ENCODE measurements around the gene CRHR1. TPM values are rescaled to one million over a fixed set of nuclear protein-coding genes. Genes with fewer than 3 reads are reported as not detected.

The CRHR1 gene
- total RNA-seq, 1 experiment from 2014 or later = 0.15 TPM

DNA sequence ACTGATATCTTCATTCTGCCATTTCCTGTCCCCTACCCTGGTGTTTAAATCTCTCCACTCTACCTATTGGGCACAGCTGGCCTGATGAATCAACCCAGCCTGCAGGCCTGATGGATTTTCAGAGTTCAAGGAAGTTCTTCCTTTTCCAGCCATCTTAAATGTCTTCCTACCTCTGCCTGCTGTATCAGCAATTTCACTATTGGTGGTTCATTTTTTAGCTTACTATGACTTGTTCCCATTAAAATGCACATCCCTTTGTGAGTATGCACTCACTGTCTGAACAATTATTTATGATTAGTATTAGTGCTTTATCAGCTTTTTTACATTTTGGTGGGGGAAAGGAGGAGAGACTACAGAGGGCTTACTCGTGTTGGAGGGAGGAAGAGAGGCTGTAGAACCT is 48.6 kb upstream of the CRHR1 start:
- DNase-seq (ENCODE audit: low read depth, low spot score) (no peak), ATAC-seq (no peak)
- Histone ChIP-seq H3K4me3 (ENCODE audit: low read depth in 2 of 2, low read length in 2 of 2) (no peak overlapping the region), H3K9me3 (ENCODE audit: control insufficient read depth, insufficient read depth, low read depth, low read length) (no peaks in the 10 kb centered on the region), H3K27me3 (ENCODE audit: control insufficient read depth, insufficient read depth, low read length) (peaks cover 3% of the 10 kb centered on the region; the same call in 1 of the 2 replicates), H3K27ac (ENCODE audit: low read length) (no peak overlapping the region), H3K4me1 (ENCODE audit: control insufficient read depth, insufficient read depth, low read length) (no peaks in the 10 kb centered on the region), H3K36me3 (ENCODE audit: control insufficient read depth, insufficient read depth, low read length) (no peaks in the 10 kb centered on the region)
- TF ChIP-seq, protein P1, sequence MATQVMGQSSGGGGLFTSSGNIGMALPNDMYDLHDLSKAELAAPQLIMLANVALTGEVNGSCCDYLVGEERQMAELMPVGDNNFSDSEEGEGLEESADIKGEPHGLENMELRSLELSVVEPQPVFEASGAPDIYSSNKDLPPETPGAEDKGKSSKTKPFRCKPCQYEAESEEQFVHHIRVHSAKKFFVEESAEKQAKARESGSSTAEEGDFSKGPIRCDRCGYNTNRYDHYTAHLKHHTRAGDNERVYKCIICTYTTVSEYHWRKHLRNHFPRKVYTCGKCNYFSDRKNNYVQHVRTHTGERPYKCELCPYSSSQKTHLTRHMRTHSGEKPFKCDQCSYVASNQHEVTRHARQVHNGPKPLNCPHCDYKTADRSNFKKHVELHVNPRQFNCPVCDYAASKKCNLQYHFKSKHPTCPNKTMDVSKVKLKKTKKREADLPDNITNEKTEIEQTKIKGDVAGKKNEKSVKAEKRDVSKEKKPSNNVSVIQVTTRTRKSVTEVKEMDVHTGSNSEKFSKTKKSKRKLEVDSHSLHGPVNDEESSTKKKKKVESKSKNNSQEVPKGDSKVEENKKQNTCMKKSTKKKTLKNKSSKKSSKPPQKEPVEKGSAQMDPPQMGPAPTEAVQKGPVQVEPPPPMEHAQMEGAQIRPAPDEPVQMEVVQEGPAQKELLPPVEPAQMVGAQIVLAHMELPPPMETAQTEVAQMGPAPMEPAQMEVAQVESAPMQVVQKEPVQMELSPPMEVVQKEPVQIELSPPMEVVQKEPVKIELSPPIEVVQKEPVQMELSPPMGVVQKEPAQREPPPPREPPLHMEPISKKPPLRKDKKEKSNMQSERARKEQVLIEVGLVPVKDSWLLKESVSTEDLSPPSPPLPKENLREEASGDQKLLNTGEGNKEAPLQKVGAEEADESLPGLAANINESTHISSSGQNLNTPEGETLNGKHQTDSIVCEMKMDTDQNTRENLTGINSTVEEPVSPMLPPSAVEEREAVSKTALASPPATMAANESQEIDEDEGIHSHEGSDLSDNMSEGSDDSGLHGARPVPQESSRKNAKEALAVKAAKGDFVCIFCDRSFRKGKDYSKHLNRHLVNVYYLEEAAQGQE (IDR thresholded peaks at IDR 0.05; ENCODE audit: insufficient read depth in 1 of 2, low read depth in 2 of 2, low read length in 1 of 2) = no peak
- TF ChIP-seq POLR2AphosphoS5 (IDR thresholded peaks at IDR 0.05; ENCODE audit: low read depth, low read length) (no peak), SIN3A (IDR thresholded peaks at IDR 0.05; ENCODE audit: borderline replicate concordance, insufficient read depth, low read depth, low read length) (no peak), TCF7L2 (IDR thresholded peaks at IDR 0.05; ENCODE audit: low read depth, low read length) (no peak)
- TF ChIP-seq, protein P2, sequence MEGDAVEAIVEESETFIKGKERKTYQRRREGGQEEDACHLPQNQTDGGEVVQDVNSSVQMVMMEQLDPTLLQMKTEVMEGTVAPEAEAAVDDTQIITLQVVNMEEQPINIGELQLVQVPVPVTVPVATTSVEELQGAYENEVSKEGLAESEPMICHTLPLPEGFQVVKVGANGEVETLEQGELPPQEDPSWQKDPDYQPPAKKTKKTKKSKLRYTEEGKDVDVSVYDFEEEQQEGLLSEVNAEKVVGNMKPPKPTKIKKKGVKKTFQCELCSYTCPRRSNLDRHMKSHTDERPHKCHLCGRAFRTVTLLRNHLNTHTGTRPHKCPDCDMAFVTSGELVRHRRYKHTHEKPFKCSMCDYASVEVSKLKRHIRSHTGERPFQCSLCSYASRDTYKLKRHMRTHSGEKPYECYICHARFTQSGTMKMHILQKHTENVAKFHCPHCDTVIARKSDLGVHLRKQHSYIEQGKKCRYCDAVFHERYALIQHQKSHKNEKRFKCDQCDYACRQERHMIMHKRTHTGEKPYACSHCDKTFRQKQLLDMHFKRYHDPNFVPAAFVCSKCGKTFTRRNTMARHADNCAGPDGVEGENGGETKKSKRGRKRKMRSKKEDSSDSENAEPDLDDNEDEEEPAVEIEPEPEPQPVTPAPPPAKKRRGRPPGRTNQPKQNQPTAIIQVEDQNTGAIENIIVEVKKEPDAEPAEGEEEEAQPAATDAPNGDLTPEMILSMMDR (IDR thresholded peaks at IDR 0.05) = no peak
- ChIA-PET POLR2A (no interaction called here), CTCF (no interaction called here)
- in situ Hi-C loops (cut with HindIII; ENCODE audit: low pct_unique_long_range_greater_than_20kb, low sequenced_read_pairs) (no loop called here), intact Hi-C loops (cut with micrococcal nuclease; ENCODE audit: unreplicated experiment) (no loop called here)
- BruUV-seq (replicated peaks) = no TSS peak

DNA sequence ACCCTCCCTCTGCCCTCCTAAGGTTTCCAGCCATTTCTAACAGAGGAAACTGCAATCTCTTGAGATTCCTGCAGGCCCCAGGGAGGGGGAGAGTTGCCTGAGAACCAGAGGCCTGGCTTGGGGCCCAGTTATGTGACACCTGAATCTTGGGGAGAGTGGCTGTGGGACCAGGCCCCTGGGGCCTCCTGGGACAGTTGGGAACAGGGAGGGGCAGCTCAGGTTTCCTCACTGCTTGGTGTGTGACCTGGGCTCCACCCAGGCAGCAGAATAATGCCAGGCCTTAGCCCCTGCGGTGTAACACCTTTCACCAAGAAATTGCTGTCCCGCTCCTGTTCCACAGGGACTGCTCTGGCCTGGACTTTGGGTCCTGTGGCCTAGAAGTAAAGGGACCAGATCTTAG is 44.3 kb upstream of the CRHR1 start:
- ATAC-seq (no peak), DNase-seq (ENCODE audit: low read depth, low spot score) (no peak)
- ChIA-PET POLR2A (no interaction called here), CTCF (no interaction called here)
- Histone ChIP-seq H3K27ac (ENCODE audit: low read length) (no peak overlapping the region), H3K4me1 (ENCODE audit: control insufficient read depth, insufficient read depth, low read length) (no peaks in the 10 kb centered on the region), H3K4me3 (ENCODE audit: low read depth in 2 of 2, low read length in 2 of 2) (no peak overlapping the region), H3K9me3 (ENCODE audit: control insufficient read depth, insufficient read depth, low read depth, low read length) (no peaks in the 10 kb centered on the region), H3K27me3 (ENCODE audit: control insufficient read depth, insufficient read depth, low read length) (peaks cover 6% of the 10 kb centered on the region), H3K36me3 (ENCODE audit: control insufficient read depth, insufficient read depth, low read length) (no peaks in the 10 kb centered on the region)
- no TSS peak for BruUV-seq (replicated peaks)
- TF ChIP-seq TCF7L2 (IDR thresholded peaks at IDR 0.05; ENCODE audit: low read depth, low read length) = no peak
- in situ Hi-C loops (cut with HindIII; ENCODE audit: low pct_unique_long_range_greater_than_20kb, low sequenced_read_pairs) (no loop called here), intact Hi-C loops (cut with micrococcal nuclease; ENCODE audit: unreplicated experiment) (no loop called here)

DNA sequence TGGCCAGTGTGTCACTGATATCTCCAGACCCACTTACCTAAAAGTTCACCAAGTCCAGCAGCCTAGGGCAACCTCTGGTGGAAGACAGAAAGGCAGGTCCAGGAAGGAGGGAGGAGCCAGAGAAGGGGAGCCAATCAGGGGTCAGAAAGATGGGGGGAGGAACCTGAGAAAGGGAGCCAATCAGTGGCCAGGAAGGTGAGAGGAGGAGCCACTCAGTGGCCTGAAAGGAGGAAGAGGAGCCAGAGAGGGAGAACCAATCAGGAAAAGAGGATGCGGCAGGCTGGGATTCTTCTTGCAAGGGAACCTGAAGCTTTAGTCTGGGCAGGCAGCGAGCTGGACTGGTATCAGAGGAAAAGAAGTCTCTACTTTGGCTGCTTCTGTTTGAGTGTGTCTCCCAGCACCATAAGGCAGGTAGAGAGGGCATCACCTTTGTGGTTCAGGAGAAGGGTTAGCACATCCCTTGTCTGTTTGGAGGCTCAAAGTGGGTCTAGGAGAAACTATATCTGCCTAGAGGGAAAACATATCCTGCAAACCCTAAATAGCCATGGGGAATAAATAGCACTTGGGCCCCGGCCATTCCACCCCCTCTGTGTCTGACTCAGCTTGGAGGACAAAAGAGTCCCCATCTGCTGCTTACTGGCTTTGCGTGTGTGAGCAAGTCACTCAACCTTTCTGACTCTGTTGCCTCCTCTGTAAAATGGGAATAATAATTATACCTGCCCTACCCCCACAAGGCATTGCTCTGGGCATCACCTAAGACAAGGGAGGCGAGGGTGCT is 43.4 kb upstream of the CRHR1 start:
- ATAC-seq (0 out of 2 replicates have a peak, but pooled peaks have one; percentile 51), DNase-seq (ENCODE audit: low read depth, low spot score) (no peak)
- Histone ChIP-seq H3K27me3 (ENCODE audit: control insufficient read depth, insufficient read depth, low read length) (peaks cover 6% of the 10 kb centered on the region), H3K9me3 (ENCODE audit: control insufficient read depth, insufficient read depth, low read depth, low read length) (no peaks in the 10 kb centered on the region), H3K4me3 (ENCODE audit: low read depth in 2 of 2, low read length in 2 of 2) (no peak overlapping the region), H3K27ac (ENCODE audit: low read length) (no peak overlapping the region), H3K36me3 (ENCODE audit: control insufficient read depth, insufficient read depth, low read length) (no peaks in the 10 kb centered on the region), H3K4me1 (ENCODE audit: control insufficient read depth, insufficient read depth, low read length) (no peaks in the 10 kb centered on the region)
- no TSS peak for BruUV-seq (replicated peaks)
- ChIA-PET POLR2A (no interaction called here), CTCF (no interaction called here)
- intact Hi-C loops (cut with micrococcal nuclease; ENCODE audit: unreplicated experiment) = no loop called here
- in situ Hi-C loops (cut with HindIII; ENCODE audit: low pct_unique_long_range_greater_than_20kb, low sequenced_read_pairs) = no loop called here
- TF ChIP-seq TCF7L2 (IDR thresholded peaks at IDR 0.05; ENCODE audit: low read depth, low read length) (no peak), SIN3A (IDR thresholded peaks at IDR 0.05; ENCODE audit: borderline replicate concordance, insufficient read depth, low read depth, low read length) (no peak)
- TF ChIP-seq, protein P1 (IDR thresholded peaks at IDR 0.05; ENCODE audit: insufficient read depth in 1 of 2, low read depth in 2 of 2, low read length in 1 of 2) = no peak

Measured in Panc1 (cell line).